IPS DF 6.9 (cell line): ENCODE measurements around the gene SESTD1.

ENCODE experiments used
- DNase-seq: peaks from one replicate; pipeline ENCODE4 v3.0.0-alpha.2; 2013; ENCODE audit warnings: low read depth, low spot score
- H3K27ac ChIP-seq: one replicate; pipeline ENCODE4 v1.5.1; 2013; ENCODE audit warnings: low read length, control low read depth
- H3K27me3 ChIP-seq: 2 replicates; pipeline ENCODE4 v1.6.1; 2013; ENCODE audit warnings: mild to moderate bottlenecking, low read length; ENCODE audit not compliant: control insufficient read depth, insufficient read depth
- H3K36me3 ChIP-seq: 2 replicates; pipeline ENCODE4 v1.6.1; 2013; ENCODE audit warnings: low read length; ENCODE audit not compliant: control insufficient read depth, insufficient read depth
- H3K4me1 ChIP-seq: 2 replicates; pipeline ENCODE4 v1.6.1; 2013; ENCODE audit warnings: low read length; ENCODE audit not compliant: control insufficient read depth, insufficient read depth
- H3K4me3 ChIP-seq: 2 replicates; pipeline ENCODE4 v1.5.1; 2013; ENCODE audit warnings: mild to moderate bottlenecking, low read length
- H3K9me3 ChIP-seq: 2 replicates; pipeline ENCODE4 v1.6.1; 2013; ENCODE audit warnings: low read length, inconsistent platforms; ENCODE audit not compliant: control insufficient read depth, insufficient read depth
- WGBS: extraction: QIAGEN DNeasy Blood & Tissue Kit; methylation state at CpG from one replicate; pipeline ENCODE4 v1.1.7; 2013; ENCODE audit warnings: mixed read lengths, missing lambda C conversion rate; ENCODE audit not compliant: insufficient read length, insufficient coverage; 5-methylcytosine and 5-hydroxymethylcytosine counted together

The SESTD1 gene, protein sequence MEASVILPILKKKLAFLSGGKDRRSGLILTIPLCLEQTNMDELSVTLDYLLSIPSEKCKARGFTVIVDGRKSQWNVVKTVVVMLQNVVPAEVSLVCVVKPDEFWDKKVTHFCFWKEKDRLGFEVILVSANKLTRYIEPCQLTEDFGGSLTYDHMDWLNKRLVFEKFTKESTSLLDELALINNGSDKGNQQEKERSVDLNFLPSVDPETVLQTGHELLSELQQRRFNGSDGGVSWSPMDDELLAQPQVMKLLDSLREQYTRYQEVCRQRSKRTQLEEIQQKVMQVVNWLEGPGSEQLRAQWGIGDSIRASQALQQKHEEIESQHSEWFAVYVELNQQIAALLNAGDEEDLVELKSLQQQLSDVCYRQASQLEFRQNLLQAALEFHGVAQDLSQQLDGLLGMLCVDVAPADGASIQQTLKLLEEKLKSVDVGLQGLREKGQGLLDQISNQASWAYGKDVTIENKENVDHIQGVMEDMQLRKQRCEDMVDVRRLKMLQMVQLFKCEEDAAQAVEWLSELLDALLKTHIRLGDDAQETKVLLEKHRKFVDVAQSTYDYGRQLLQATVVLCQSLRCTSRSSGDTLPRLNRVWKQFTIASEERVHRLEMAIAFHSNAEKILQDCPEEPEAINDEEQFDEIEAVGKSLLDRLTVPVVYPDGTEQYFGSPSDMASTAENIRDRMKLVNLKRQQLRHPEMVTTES

DNA sequence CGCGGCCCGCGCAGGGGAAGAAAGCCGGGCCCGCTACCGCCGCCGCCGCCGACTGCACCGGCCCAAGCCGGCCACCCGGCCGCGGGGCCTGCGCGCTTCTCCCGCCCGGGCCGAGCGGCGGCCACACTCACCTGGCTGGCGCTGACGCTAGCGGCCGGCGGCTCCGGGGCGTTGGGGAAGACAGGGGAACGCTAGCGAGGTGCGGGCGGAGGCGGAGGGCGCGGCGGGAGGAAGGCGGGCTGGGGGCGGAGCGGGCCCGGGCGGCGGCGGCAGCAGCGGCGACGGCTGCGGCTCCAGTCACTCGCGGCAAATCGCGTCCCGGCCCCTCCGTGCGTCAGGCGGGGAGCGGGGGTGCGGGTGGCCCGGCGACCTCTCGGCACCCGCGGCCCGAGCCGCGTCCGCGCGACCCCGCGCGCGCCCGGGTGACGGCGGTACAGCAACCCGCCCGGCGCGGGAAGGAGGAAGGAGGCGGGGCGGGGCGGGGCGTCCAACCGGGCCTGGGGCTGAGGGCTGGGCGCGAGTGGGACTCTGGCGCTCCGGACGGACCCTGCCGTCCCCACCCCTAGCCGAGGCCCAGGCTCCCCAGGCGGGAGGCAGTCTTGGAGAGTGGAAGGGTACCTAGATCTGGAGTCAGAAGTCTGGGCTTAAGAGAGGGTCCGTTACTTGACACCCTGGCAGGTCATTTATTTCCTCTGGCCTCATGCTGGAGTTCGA is at the start of gene SESTD1:
Gene SESTD1 (minus strand): TSS at position 465 of the 714 bp plus-strand sequence. CDS start 72,991 bp downstream, outside the sequence.
- peak within 1 kb of the TSS; percentile 79 for H3K4me3 ChIP-seq
- no peak within 1 kb of the TSS for H3K27ac ChIP-seq
- H3K4me1 ChIP-seq: no peaks in the 10 kb centered on the region; the same call in 1 of the 2 replicates
- no peaks in the 10 kb centered on the region for H3K9me3 ChIP-seq
- H3K36me3 ChIP-seq: no peaks in the 10 kb centered on the region
- WGBS: no CpG with 5 or more reads among the region's 96 CpGs
- DNase-seq: no peak
- H3K27me3 ChIP-seq: no peaks in the 10 kb centered on the region

DNA sequence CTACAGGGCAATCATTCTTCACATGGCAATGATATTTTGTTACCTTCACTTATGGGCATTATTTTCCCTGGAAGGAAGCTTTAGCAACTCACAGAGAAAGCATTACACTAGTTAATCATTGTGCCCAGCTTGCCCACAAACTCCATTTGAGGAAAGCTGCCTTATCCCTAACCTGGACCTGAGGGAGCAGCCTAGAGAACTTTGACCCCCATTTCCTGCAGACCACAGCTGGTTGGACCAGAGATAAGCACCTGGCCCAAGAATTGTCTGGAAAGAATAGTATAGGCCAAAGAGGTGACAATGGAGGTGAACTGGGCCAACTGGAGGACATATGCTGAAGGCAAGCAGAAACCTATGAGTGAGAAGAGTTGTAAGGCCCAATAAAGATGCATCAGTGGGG is 48.4 kb upstream of the SESTD1 start:
- Histone ChIP-seq H3K27me3 (no peaks in the 10 kb centered on the region), H3K9me3 (no peaks in the 10 kb centered on the region), H3K4me1 (no peaks in the 10 kb centered on the region), H3K27ac (no peak overlapping the region), H3K36me3 (no peaks in the 10 kb centered on the region; the same call in 1 of the 2 replicates), H3K4me3 (no peak overlapping the region)
- DNase-seq: no peak

DNA sequence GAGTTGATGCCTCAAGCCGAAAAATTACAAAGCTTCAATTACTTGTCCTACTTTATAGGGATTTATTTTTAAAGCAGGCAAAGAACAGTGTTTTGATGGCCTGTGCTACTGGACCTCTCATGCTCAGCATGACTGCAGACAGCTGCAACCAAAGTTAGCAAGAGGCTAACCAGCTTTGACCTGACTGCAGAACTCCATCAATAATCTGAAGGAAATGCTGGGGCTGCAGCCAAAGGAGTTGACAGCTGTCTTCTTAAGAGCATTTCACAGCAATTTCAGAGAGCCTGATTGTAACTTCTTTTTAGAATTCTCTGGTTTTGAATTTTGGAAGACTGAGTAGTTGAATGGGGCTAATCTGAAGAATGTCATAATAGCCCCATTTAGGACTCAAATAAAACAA is 46.5 kb upstream of the SESTD1 start:
- no CpG with 5 or more reads among the region's 1 CpG for WGBS
- H3K27me3 ChIP-seq: no peaks in the 10 kb centered on the region

DNA sequence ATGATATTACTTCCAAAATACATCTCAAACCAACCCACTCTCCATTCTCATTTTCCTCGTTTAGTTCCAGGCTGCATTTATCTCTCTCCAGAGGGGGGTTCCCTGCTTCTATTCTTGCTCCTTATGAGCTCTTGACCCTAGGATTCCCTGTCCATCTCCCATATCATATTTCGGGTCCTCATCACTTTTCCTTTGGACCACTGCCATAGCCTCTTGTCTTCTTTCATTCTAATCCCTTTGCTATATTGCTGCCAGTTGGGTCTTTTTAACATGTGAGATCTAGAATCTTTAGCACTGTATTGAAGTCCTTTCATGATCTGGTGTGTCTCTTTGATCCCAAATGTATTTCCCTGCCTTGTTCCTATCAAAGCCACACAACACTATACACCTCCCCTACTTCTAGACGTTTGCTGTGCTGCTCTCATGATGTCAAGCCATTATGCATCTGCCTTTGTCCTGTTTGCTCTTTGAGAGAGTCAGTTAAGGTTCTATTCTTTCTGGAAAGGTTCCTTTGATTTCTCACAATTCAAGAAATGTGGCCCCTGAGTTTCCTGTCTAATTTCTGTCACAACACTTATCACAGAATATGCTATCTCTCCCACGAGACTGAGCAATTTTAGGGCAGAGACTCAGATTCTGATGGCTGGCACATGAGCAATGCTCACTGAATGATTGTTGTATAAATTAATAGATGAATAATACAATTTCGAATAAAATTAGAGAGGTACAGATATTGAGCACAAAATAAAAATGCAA is 43.2 kb upstream of the SESTD1 start:
- no peaks in the 10 kb centered on the region for H3K9me3 ChIP-seq
- WGBS: 100% methylated on average over 1 of the region's 5 CpGs
- H3K4me3 ChIP-seq: no peak overlapping the region
- H3K36me3 ChIP-seq: no peaks in the 10 kb centered on the region
- H3K27ac ChIP-seq: no peak overlapping the region
- no peaks in the 10 kb centered on the region for H3K27me3 ChIP-seq
- H3K4me1 ChIP-seq: no peaks in the 10 kb centered on the region
- DNase-seq: no peak

More for the DNA sequence above, 46.5 kb upstream of the SESTD1 start:
- Histone ChIP-seq H3K36me3 (no peaks in the 10 kb centered on the region; the same call in 1 of the 2 replicates), H3K27ac (no peak overlapping the region), H3K4me1 (no peaks in the 10 kb centered on the region), H3K9me3 (no peaks in the 10 kb centered on the region), H3K4me3 (no peak overlapping the region)
- no peak for DNase-seq

DNA sequence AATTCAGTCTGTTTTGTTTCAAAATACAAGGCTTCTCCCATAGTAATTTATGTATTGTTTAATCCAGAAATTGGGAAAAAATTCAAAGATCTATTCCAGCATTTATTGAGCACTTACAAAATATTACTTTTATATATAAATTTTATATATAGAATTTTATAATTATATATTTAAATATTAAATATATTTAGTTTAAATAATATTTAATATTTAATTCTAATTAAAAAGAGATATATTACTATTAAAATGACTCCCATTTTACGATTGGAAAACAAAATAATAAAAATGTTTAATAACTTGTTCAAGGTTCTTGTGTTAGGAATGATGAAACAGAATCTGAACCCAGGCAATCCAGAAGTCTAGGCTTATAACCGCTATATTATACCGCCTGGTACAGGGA is 40.5 kb upstream of the SESTD1 start:
- Histone ChIP-seq H3K9me3 (no peaks in the 10 kb centered on the region), H3K4me1 (no peaks in the 10 kb centered on the region), H3K36me3 (no peaks in the 10 kb centered on the region), H3K4me3 (no peak overlapping the region), H3K27me3 (no peaks in the 10 kb centered on the region), H3K27ac (no peak overlapping the region)
- DNase-seq: no peak
- WGBS: no CpG with 5 or more reads among the region's 3 CpGs

DNA sequence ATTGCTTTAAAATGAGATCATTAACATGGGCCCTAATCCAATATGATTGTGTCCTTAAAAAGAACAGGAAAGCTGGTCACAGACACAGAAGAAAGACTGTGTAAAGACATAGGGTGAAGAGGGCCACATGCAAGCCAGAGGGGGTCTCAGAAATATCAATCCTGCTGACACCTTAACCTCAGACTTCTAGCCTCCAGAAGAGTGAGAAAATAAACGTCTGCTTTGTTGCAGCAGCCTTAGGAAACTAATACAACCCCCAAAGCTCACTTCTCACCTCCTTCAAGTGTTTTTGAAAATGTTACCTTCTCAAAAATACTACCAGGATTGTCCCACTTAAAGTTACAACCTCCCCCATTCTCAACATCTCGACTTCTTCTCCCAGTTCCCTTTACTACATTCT is 39.8 kb upstream of the SESTD1 start:
- DNase-seq: no peak
- WGBS: 100% methylated on average over 1 of the region's 2 CpGs
- Histone ChIP-seq H3K4me3 (no peak overlapping the region), H3K9me3 (no peaks in the 10 kb centered on the region), H3K27me3 (no peaks in the 10 kb centered on the region), H3K27ac (no peak overlapping the region), H3K36me3 (no peaks in the 10 kb centered on the region), H3K4me1 (no peaks in the 10 kb centered on the region)

DNA sequence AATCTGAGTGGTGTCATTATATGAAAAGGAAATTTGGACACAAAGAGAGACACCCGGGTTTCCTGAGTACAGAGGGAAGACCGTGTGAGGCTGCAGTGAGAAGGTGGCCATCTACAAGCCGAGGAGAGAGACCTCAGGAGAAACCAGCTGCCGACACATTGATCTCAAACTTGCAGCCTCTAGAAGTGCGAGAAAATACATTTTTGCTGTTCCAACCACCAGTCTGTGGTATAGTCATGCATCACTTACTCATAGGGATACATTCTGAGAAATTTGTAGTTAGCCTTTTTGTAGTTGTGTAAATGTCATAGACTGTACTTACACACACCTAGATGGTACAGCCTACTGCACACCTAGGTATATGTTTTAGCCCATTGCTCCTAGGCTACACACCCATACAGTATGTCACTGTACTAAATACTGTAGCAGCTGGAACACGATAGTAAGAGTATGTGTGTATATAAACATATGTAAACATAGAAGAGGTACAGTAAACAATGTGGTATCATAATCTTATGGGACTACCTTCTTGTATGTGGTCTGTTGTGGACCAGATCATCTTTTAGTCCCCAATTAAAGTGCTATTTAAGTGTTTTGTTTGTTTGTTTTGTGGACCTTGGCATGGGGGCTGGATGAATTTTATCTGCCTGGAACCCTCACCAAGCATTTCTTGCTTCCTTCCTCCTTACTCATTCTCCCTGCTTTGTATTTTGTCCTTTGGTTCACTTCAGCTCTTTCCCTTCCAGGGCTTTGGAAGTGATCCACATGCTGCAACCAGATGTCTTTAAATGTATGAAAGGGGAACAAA is 38.3 kb upstream of the SESTD1 start:
- no peaks in the 10 kb centered on the region for H3K4me1 ChIP-seq
- H3K9me3 ChIP-seq: no peaks in the 10 kb centered on the region
- DNase-seq: no peak
- no peaks in the 10 kb centered on the region for H3K36me3 ChIP-seq
- WGBS: no CpG with 5 or more reads among the region's 6 CpGs
- H3K4me3 ChIP-seq: no peak overlapping the region
- no peaks in the 10 kb centered on the region for H3K27me3 ChIP-seq
- no peak overlapping the region for H3K27ac ChIP-seq

DNA sequence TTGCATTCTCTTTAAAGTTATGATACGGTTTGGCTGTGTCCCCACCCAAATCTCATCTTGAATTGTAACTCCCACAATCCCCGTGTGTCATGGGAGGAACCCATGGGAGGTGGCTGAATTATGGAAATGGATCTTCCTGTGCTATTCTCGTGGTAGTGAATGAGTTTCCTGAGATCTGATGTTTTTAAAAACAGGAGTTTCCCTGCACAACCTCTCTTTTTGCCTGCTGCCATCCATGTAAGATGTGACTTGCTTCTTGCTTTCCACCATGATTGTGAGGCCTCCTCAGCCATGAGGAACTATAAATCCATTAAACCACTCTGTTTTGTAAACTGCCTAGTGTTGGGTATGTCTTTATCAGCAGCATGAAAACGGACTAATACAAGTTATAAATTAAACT is 37.5 kb upstream of the SESTD1 start:
- Histone ChIP-seq H3K9me3 (no peaks in the 10 kb centered on the region), H3K36me3 (no peaks in the 10 kb centered on the region), H3K4me3 (no peak overlapping the region), H3K27me3 (no peaks in the 10 kb centered on the region), H3K4me1 (no peaks in the 10 kb centered on the region), H3K27ac (no peak overlapping the region)
- DNase-seq: no peak
- WGBS: no CpG with 5 or more reads among the region's 4 CpGs

DNA sequence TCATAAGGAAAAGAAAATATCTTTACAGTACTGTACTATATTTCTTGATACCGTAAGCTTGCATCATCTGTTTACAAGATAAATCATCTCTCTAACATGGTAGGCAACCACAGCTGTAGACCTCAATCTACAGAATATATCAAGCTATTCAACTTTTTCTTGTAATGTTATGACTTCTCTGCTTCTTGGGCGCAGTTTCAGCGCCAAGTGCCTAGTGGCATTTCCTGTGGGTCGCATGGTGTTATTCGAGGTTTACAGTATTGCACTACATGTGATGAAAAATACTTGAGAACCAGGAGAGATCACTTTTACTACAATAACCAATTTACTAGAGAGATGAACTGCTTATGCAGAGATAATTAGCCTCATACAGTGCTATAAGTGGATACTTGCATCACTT is 34.0 kb upstream of the SESTD1 start:
- H3K9me3 ChIP-seq: no peaks in the 10 kb centered on the region
- DNase-seq: no peak
- no peaks in the 10 kb centered on the region for H3K27me3 ChIP-seq
- H3K4me1 ChIP-seq: no peaks in the 10 kb centered on the region
- no CpG with 5 or more reads among the region's 5 CpGs for WGBS
- H3K27ac ChIP-seq: no peak overlapping the region
- no peak overlapping the region for H3K4me3 ChIP-seq
- no peaks in the 10 kb centered on the region for H3K36me3 ChIP-seq
